Activated CD4-positive, alpha-beta T cell treated with anti-CD3 and anti-CD28 coated beads for 48 hours (primary cell): ENCODE data around the gene BCAS4.
A peak's percentile ranks its signal among the peaks of the same experiment; 100 is the strongest.

Experiments used
- DNase-seq: peaks from one replicate; pipeline ENCODE4 v3.0.0-alpha.2; 2020

The BCAS4 gene

DNA sequence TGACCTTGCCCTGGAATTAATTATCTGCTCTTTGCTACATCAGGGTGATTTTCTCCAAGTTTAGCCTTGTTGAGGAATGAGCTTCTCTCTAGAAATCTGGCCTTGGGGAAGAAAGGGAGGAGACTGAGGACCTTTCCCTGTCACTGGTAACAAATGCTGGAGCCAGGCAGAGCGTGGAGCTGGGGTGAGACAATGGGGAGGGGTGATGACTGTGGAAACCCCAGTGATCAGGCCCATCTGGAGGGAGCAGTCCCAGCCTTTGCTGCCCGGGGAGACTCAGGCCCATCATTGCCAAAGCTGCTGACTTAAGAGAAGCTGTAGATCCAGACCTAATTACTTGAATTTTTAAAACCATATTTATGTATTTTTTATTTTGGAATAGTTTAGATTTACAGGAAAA, 31.3 kb downstream of the BCAS4 start:
- no peak for DNase-seq

DNA sequence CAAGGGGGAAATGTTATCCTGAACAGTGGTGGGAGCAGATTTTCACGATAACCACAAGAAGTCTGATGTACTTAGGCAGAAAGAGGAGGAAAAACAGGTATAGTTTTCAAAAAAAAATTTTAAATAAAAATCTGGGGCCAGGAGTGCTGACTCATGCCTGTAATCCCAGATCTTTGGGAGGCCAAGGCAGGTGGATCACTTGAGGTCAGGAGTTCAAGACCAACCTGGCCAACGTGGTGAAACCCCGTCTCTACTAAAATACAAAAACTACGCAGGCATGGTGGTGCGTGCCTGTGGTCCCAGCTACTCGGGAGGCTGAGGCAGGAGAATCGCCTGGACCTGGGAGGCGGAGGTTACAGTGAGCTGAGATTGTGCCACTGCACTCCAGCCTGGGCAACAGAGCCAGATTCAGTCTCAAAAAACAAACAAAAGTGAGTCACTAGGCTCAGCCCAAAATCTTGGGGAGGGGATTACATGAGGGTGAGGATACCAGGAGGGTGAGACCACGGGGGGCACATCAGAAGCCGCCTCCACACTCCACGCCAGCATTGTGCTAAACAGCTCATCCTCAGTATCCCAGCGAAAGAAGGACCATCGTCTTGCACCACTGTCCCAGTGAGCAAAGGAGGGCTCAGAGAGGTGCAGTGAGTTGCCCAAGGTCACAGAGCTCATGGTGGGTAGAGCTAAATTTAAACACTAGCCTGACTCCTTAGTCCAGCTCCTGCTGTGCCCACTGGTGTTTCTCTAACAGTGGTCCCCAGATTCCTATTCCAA, 33.7 kb downstream of the BCAS4 start:
- no peak for DNase-seq

DNA sequence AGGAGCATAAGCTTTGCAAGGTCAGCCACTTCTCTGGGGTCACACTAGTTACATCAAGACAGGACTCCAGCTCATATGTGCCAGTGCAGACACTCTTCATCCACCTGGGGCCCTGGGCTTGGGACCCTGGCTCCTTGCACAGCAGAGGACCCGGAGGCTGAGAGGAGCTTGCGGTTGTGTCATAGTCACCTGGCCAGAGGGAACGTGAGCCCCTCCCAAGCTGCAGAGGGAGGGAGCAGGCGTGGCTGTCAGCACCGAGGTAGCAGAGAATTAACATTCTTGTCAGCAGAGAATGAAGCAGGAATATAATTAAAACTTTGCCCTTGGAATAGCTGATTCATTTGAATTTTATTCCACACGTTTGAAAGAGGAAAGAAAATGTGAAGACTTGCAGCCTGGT, 36.8 kb downstream of the BCAS4 start:
- DNase-seq = no peak

DNA sequence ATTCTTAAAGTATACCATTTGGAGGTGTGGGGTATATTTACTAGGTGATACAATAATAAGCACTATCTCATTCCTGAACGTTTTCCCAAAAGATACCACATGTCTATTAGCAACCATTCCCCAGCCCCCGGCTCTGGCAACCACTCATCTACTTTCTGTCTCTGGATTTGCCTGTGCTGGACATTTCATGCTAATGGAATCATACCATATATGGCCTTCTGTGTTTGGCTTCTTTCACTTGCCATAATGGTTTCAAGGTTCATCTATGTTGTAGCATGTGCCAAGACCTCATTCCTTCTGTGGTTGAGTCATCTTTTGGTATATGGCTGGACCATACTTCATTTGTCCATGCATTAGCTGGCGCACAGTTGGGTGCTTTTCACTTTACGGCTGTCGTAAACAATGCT, 39.7 kb downstream of the BCAS4 start:
- DNase-seq = no peak

DNA sequence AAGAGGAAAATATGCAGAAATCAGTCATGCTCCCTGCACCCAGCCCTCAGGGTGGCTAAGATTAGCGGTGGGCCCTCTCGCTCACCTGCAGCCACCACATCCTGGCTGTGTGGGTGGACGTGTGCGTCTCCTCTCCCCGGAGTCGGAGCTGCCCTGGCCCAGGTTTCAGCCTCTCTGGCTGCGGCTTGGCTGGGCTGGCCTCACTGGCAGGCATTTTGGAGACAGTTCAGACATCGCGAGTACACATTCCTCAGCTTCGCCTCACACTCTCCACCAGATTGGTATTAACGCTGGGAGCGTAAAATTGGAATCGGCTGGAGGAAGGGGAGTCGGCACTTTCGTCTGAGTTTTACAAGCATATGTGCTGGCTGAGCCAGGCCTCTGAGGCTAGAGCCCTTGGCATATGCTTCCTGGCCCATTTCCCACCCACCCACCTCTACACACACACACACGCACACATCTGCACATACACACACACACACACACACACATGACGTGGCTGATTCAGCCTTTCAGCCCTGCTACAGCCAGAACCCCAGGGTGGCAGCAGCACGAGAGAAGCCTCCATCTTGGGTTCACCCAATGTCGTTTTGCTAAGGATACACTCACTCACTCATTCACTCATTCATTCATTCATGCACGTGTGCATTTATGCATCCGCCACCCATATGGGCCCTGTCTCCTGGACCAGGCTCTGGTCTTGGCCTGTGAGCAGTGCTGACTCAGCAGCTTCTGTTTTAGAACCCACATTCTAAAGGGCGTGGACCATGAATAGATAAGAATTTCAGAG, 42.9 kb downstream of the BCAS4 start:
- DNase-seq = peak; percentile 17

DNA sequence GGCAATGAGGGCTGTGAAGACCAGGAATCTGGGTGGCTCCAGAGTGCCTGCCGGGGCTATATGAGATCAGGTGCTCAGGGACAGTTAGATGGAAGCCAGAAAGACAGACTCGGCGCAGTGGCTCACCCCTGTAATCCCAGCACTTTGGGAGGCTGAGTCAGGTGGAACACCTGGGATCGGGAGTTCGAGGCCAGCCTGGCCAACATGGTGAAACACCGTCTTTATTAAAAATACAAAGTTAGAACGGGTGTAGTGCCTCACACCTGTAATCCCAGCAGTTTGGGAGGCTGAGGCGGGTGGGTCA, 43.4 kb downstream of the BCAS4 start:
- no peak for DNase-seq

DNA sequence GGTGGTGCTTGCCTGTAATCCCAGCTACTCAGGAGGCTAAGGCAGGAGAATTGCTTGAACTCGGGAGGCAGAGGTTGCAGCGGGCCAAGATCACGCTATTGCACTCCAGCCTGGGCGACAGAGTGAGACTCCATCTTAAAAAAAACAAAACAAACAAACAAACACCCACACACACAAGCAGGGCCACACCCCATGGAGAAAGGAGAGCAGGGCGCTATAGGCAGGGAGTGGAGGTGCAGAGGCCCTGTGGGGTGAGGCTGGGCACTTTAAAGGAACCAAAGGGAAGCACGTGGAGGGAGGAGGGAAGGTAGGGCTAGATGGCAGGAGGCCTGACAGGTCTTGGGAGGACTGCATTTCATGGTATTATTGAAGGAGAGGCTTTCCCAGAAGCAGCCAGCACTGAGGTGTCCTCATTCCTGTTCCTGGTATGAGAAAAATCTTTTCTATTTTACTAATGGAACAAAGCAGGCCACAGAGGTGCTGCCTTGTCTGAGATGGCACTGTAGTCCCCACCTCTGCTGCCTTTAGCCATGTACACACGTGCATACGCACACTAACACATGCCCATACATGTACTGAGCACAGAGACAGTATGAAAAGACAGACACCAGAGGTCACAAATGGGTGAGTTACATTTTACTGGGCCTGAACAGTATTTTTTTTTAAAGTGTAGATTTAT, 44.0 kb downstream of the BCAS4 start:
- DNase-seq = no peak

DNA sequence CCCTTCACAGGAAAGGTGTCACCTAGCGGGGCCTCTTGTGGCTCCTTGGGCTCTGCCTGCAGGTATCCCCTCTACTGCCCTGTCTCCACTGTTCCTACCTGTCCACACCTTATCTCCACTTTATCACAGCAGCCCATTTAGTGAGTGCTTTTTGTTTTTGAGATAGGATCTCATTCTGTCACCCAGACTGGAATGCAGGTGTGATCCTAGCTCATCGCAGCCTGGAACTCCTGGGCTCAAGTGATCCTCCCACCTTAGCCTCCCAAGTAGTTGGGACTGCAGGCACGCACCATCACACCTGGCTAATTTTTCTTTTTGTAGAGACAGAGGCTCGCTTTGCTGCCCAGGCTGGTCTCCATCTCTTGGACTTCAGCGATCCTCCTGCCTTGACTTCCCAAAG, 48.0 kb downstream of the BCAS4 start:
- DNase-seq = no peak

DNA sequence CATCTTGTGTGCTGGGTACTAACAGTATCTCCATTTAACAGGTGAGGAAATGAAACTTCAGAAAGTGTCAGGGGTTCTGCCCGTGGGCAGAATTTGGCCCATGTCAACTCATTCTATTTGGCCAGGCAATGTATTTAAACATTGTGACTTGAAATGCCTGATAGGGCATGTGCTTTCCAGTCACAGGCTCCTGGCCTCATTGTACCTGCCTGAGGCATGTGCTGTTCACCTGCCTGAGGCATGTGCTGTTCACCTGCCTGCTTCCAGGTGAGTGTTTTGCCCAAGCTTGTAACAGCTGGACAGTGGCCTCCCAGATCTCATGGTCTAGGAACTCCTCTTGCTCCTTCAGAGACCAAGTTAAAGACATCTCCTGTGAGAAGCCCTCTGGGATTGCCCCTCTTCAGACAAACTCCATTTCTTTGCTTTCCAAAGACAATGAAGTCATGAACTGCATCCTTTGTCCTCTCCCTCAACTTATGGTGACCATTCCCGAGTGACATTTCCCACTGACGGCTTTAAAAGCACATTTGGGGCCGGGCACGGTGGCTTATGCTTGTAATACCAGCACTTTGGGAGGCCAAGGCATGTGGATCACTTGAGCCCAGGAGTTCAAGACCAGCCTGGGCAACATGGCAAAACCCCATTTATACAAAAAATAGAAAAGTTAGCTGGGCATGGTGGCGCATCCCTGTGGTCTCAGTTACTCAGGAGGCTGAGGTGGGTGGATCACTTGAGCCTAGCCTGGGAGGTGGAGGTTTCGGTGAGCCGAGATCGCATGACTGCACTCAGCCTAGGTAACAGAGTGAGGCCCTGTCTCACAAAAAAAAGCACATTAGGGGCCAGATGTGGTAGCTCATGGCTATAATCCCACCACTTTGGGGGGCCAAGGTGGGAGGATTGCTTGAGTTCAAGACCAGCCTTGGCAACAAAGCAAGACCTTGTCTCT, 48.7 kb downstream of the BCAS4 start:
- DNase-seq = no peak

DNA sequence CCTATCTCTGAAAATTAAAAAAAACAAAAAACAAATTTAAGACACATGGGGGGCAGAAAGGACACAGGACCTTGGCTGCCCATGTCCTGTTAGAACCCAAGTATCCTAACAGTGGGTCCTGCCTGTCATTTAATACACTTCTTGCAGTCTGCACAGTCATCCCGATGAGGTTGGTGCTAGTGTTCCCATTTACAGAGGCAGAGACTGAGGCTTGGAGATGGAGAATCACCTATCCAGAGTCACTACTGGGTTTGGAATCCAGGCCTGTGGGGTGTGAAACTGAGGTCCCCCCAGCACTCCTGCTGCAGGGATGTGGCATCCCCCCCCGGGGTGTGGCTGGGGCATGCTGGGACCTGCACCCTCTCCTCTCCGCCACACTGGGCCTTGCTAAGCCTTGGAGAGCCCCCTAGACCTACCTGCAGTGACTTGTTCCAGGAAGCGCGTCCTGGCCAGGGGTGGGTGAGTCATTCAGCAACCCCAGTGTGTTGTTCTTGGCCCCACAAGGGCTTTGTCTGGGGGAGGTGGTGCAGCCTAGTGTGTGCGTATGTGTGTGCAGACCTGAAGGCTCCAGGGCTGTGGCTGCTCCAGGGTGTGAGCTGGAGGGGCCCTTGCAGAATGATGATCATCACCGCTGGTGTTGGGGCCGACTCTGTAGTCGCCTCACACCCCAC, 49.7 kb downstream of the BCAS4 start:
- DNase-seq = peak; percentile 65

DNA sequence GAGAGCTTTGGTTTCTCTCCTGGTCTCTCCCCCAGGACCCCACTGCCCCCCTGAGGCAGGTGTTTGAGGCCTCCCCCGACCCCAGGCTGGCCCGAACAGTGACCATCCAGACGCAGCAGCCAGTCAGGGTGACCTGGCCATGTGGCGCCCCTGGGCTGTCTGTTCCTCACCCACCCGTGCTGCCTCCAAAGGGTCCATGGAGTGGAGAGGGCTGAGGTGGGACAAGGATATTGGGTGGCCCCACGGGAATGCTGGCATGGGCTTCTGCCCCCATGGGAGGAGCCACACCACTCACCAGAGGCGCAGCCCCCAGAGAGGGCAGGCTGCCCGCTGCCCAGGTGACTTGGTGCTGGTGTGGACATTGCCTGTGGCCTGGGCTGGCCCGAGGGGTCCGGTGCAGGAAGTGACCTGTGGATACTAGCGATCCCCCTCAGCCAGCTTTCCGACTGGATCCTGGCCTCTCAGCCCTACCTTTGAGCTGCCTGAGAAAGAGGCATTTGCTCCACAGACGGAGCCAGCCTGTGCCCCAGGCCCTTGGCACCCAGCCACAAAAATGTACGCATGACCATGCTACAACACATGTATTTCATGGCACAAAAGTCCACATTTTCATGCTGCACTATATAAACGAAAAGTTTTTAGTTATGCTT, 50.8 kb downstream of the BCAS4 start:
- DNase-seq = no peak

DNA sequence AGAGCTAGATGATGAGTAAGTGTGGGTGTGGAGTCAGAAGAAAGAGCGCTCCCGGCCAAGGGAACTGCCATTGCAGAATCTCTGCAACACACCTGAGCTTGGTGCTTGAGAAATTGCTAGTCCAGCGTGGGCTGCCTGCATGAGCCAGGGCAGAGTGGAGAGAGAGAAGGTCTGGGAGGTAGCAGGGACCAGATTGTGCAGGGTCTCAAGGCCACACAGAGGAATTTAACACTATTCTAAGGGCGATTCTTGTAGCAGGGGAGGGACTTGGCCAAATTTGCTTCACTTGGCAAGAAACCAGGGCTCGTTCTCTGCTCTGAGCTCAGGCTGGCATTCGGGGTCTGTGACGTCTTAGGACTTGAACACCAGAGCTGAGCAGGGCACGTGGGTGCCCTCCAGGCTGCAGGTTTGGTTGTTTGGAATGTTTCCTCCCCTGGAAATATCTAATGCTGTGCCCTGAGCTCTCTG, 53.5 kb downstream of the BCAS4 start:
- DNase-seq = no peak

DNA sequence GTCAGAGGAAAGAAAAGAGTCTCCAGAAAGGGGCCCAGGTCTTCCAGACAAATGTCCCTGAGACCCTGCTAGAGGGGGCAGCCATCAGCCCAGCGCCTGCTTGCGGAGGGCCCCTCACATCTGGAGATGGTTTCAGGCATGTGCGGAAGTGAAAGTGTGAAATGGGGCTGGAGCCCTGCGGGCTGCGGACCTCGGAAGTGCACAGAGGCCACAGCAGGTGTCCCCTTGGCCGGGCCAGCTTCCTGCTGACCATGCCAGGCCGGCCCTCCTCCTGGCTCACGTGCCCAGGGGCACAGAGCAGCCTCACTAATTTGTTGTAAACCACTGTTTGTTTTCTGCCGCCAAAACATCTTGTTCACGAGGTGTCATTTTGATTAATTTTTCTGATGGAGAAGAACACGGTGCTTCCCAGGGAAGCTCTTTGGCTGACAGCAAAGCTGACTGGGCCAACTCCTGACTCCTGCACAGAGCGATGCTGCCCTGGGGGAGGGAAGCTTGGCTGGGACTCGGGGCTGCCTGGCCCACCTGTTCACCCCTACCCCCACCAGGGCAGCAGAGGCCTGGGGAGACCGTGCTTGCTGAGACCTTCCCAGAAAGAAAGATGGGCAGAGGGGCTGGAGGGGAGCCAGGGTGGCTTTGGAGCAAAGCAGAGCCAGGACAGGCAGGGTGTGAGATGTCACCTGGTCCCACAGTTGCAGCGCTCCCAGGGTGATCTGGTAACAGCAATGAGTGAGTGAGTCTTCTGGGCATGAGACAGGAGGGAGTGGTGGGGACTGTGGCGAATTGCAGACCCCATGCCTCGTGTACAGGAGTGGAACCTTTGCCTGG, 54.2 kb downstream of the BCAS4 start:
- no peak for DNase-seq

DNA sequence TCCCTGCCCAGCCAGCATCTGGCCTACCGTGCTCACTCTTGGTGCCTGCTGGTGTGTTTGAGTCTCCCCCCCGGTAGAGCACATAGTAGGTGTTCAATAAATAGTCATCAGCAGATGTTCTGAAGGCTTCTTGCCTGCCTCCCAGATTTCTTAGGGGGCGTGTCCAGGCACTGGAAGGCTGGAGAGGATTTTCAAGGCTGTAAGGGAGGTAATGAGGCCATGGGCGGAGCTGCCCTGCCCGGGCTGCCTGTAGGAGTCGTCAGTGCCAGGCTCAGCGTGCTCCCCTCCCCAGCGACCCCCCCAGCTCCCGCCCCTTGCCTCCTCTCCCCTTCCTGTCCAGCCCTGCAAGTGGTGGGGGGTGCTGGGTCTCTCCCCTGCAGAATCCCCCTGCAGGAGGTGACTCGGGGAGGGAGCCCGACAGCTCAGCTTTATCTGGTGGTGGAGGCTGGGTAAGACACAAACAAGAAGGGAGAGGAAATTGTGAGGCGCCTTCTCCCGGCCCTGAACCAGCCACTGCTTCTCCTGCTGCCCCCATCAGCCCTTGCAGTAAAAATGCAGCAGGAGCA, 55.9 kb downstream of the BCAS4 start:
- DNase-seq = no peak

DNA sequence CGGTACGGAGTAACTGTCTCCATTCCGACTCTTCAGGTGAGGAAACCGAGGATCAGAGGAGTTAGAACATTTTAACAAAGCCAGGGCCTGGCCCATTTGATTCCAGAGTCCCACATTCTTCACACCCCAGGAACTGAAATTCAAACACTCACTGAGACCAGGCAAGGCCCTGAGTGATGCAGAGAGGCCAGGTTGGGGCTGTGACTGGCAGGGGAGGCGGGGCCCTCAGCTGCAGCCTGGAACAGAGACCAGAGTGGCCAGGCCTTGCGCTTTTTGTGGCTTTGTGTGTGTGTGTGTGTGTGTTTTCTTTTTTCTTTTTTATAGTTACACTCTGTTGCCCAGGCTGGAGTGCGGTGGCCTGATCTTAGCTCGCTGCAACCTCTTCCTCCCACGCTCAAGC, 57.2 kb downstream of the BCAS4 start:
- DNase-seq = no peak

DNA sequence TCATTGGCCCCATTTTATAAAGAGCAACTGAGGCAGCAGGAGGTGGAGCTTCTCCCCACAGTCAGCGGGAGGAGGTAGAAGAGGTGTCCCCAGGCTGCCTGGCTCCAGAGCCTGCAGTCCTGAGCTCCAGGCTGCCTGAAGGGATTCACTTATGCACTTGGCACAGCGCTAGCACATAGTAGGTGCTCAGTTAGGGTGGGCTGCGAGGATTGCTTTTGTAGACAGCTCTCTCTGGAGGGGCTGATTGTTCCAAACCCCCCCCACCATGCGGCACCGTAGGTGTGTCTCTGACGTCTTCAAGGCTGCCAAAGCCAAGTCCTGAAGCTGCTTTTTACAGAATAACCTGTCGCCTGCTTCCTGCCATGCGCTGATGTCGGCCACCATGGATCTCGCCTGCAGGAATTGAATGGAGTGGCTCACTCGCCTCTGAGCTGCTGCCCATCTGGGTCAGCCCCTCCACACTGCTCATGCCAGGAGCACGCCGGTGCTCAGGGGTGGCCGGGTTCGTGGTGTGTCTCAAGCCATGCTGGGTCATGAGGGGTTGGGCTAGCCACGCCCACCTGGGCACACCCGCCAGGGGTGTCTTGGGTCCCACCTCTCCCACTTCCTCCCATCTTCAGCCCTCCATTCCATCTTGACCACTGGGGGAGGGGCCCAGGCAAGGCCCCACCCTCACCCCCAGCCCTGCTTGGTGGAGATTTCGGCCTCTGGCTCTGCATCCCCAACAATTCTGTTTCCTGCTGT, 59.8 kb downstream of the BCAS4 start:
- no peak for DNase-seq

DNA sequence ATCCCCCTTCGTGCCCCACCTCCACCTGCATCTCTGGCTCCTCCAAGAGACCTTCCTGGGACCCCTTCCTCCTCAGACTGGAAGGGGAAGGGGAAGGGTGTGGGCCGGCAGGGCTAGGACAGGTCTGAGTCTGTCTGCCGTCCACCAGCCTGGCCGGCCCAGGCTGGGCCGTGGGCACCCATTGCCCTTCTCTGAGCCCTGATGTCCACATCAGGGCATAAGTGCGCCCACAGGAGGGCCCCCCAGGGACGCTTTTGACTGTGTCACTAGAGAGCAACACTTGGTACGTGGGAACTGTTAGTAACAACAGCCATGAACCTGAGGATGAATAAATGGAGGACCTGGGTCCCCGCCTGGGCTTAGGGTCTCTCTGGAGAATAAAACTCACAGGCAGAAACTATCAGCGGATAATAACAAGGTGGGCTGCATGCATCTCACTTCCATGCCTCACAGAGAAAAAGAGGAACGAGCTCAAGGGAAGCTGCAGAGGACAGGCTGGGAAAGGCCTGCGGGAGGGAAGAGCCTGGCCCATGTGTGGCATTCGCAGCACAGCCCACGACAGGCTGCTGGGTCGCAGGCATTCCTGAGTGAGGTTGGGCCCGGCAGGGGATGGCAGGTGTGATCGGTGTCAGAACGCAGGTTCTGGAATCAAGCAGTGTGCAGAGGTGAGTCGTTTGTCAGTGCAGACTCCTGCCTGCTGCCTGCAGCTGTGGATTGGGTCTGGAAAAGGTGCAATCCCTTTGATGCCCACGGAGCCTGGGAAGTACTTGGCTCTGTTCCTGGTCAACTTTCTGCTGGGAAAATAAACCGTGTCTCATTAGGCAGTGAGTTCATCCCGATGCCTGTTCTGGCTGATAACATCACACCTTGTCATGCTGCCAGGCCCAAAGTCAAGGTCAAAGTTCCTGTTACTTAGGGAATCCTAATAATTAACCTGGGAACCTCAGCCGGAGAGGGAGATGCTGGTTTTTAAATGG, 60.9 kb downstream of the BCAS4 start:
- DNase-seq = no peak

DNA sequence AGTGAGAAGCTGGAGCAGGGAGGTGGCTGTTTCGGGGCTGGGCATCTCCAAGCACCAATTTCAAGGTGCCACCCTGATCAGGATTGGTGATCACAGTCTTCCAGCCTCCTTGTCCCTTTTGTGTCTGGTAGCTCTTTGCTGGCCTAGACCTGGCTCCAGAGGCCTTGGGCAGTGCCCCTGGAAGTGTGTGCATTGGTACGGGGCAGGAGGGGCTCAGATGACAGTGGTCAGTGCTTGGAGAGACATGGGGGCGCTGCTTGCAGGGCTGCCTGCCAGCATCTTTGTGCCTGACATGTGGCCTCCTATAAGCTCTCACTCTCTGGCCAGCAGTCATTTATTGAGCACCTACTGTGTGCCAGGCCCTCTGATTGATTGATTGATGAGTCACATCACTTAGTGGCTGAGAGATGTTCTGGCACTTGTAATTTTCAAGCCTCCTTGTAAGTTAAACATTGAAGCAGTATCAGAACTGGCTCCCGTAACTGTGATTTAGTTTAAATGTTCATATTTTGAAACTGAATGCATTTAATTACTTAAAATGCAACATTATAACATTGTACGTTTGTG, 61.7 kb downstream of the BCAS4 start:
- no peak for DNase-seq
